GOT3 (cell line): Measurements from ENCODE around the gene NUP98.
"Not testable (repeated sequence)": the region's sequence is repeated elsewhere in the genome, so short reads cannot be mapped to it uniquely, and the experiment has no call there.

Experiments
- DNase-seq: peaks from one replicate; lab custom pipeline; 2025; ENCODE audit warnings: mixed read lengths; lab: John Stamatoyannopoulos, UW

The NUP98 gene

GRCh38 chr11:3799143-3799542 lies 1.8 kb upstream of the NUP98 start:
- no peak for DNase-seq

GRCh38 chr11:3796801-3797328 lies 489 bp downstream of the NUP98 start:
- no peak for DNase-seq

- DNase-seq, result no peak
Measured at GRCh38 chr11:3796346-3796745, 1.0 kb downstream of the NUP98 start.

- no peak for DNase-seq
Measured at GRCh38 chr11:3796002-3796311, 1.4 kb downstream of the NUP98 start.

- no peak for DNase-seq
Measured at GRCh38 chr11:3795131-3796001, 2.0 kb downstream of the NUP98 start.

- DNase-seq, result not testable (repeated sequence)
Measured at GRCh38 chr11:3794387-3794786, 3.0 kb downstream of the NUP98 start.

GRCh38 chr11:3786781-3787428 lies 10.4 kb downstream of the NUP98 start:
- no peak for DNase-seq

GRCh38 chr11:3783611-3784010 lies 13.7 kb downstream of the NUP98 start:
- no peak for DNase-seq

GRCh38 chr11:3782963-3783362 lies 14.4 kb downstream of the NUP98 start:
- DNase-seq, result no peak

- DNase-seq, result no peak
Measured at GRCh38 chr11:3781423-3781822, 15.9 kb downstream of the NUP98 start.

GRCh38 chr11:3775736-3776406 lies 21.5 kb downstream of the NUP98 start:
- DNase-seq, result no peak

- no peak for DNase-seq
Measured at GRCh38 chr11:3773180-3773579, 24.2 kb downstream of the NUP98 start.

- no peak for DNase-seq
Measured at GRCh38 chr11:3767536-3767935, 29.8 kb downstream of the NUP98 start.

GRCh38 chr11:3766836-3767235 lies 30.5 kb downstream of the NUP98 start:
- DNase-seq, result not testable (repeated sequence)

- DNase-seq, result no peak
Measured at GRCh38 chr11:3764266-3764665, 33.1 kb downstream of the NUP98 start.

GRCh38 chr11:3755151-3755550 lies 42.2 kb downstream of the NUP98 start:
- no peak for DNase-seq

GRCh38 chr11:3753110-3753509 lies 44.2 kb downstream of the NUP98 start:
- no peak for DNase-seq

- DNase-seq, result no peak
Measured at GRCh38 chr11:3747704-3748103, 49.6 kb downstream of the NUP98 start.

GRCh38 chr11:3745161-3745560 lies 52.2 kb downstream of the NUP98 start:
- DNase-seq, result no peak

GRCh38 chr11:3738723-3739122 lies 58.6 kb downstream of the NUP98 start:
- no peak for DNase-seq

GRCh38 chr11:3738241-3738640 lies 59.1 kb downstream of the NUP98 start:
- DNase-seq, result no peak

- DNase-seq, result no peak
Measured at GRCh38 chr11:3737386-3737933, 59.9 kb downstream of the NUP98 start.

- DNase-seq, result no peak
Measured at GRCh38 chr11:3736816-3737215, 60.5 kb downstream of the NUP98 start.
